ENCODE results near the gene SNAP91. TPM values are rescaled to one million over a fixed set of nuclear protein-coding genes. Genes with fewer than 3 reads are reported as not detected.

The SNAP91 gene
- total and polyA plus RNA-seq, 2 experiments from 2014 or later = 0.53 to 1.4 TPM

GRCh38 chr6:83729871-83730270 is 21.0 kb upstream of the SNAP91 start:
- Histone ChIP-seq H3K4me1 (ENCODE audit: insufficient read depth) (no peaks in the 10 kb centered on the region), H2AFZ (no peak overlapping the region), H3K4me3 (no peak overlapping the region)

GRCh38 chr6:83722876-83723275 is 14.0 kb upstream of the SNAP91 start:
- H2AFZ ChIP-seq = no peak overlapping the region
- H3K4me2 ChIP-seq = no peak overlapping the region
- H3K36me3 ChIP-seq (replicated peaks; ENCODE audit: insufficient read depth, low read depth) = no peaks in the 10 kb centered on the region
- no peaks in the 10 kb centered on the region for H3K9me3 ChIP-seq (ENCODE audit: low read depth)
- H4K20me1 ChIP-seq (ENCODE audit: insufficient read depth, poor library complexity, severe bottlenecking) = no peaks in the 10 kb centered on the region
- no peaks in the 10 kb centered on the region for H3K79me2 ChIP-seq
- H3K4me3 ChIP-seq = no peak overlapping the region
- TF ChIP-seq CTCF (IDR thresholded peaks at IDR 0.05; ENCODE audit: poor library complexity) = no peak
- no peak for TF ChIP-seq EZH2phosphoT487 (IDR thresholded peaks at IDR 0.05; ENCODE audit: low read depth, severe bottlenecking, unreplicated experiment)
- no peak for TF ChIP-seq EZH2 (IDR thresholded peaks at IDR 0.05; ENCODE audit: borderline replicate concordance)
- 97% methylated on average over 2 of the region's 2 CpGs for WGBS (ENCODE audit: low lambda C conversion rate, missing lambda C conversion rate)
- H3K4me1 ChIP-seq (ENCODE audit: insufficient read depth) = no peaks in the 10 kb centered on the region
- DNase-seq (ENCODE audit: low spot score) = no peak
- H3K9me2 ChIP-seq (replicated peaks; ENCODE audit: insufficient read depth) = no peaks in the 10 kb centered on the region
- no peaks in the 10 kb centered on the region for H3K27me3 ChIP-seq
- no peak overlapping the region for H3K27ac ChIP-seq

More at GRCh38 chr6:83729871-83730270, 21.0 kb upstream of the SNAP91 start:
- no peak overlapping the region for H3K27ac ChIP-seq
- TF ChIP-seq CTCF (IDR thresholded peaks at IDR 0.05; ENCODE audit: poor library complexity) (no peak), EZH2phosphoT487 (IDR thresholded peaks at IDR 0.05; ENCODE audit: low read depth, severe bottlenecking, unreplicated experiment) (no peak), EZH2 (IDR thresholded peaks at IDR 0.05; ENCODE audit: borderline replicate concordance) (no peak)
- no peak for DNase-seq (ENCODE audit: low spot score)
- H3K4me2 ChIP-seq = no peak overlapping the region
- WGBS (ENCODE audit: low lambda C conversion rate, missing lambda C conversion rate) = 75% methylated on average over 2 of the region's 2 CpGs
- no peaks in the 10 kb centered on the region for H3K36me3 ChIP-seq (replicated peaks; ENCODE audit: insufficient read depth, low read depth)
- H3K9me2 ChIP-seq (replicated peaks; ENCODE audit: insufficient read depth) = no peaks in the 10 kb centered on the region
- no peaks in the 10 kb centered on the region for H3K79me2 ChIP-seq
- no peaks in the 10 kb centered on the region for H4K20me1 ChIP-seq (ENCODE audit: insufficient read depth, poor library complexity, severe bottlenecking)
- no peaks in the 10 kb centered on the region for H3K9me3 ChIP-seq (ENCODE audit: low read depth)
- H3K27me3 ChIP-seq = no peaks in the 10 kb centered on the region

GRCh38 chr6:83717809-83718208 is 8.9 kb upstream of the SNAP91 start:
- no peak overlapping the region for H3K4me2 ChIP-seq
- H3K79me2 ChIP-seq = no peaks in the 10 kb centered on the region
- H3K9me3 ChIP-seq (ENCODE audit: low read depth) = no peaks in the 10 kb centered on the region
- 87% methylated on average over 15 of the region's 15 CpGs for WGBS (ENCODE audit: low lambda C conversion rate, missing lambda C conversion rate)
- no peak overlapping the region for H2AFZ ChIP-seq
- H3K9me2 ChIP-seq (replicated peaks; ENCODE audit: insufficient read depth) = no peaks in the 10 kb centered on the region
- no peak overlapping the region for H3K4me3 ChIP-seq
- H3K36me3 ChIP-seq (replicated peaks; ENCODE audit: insufficient read depth, low read depth) = no peaks in the 10 kb centered on the region
- no peaks in the 10 kb centered on the region for H3K27me3 ChIP-seq
- no peak overlapping the region for H3K27ac ChIP-seq
- no peaks in the 10 kb centered on the region for H3K4me1 ChIP-seq (ENCODE audit: insufficient read depth)
- no peak for DNase-seq (ENCODE audit: low spot score)
- H4K20me1 ChIP-seq (ENCODE audit: insufficient read depth, poor library complexity, severe bottlenecking) = no peaks in the 10 kb centered on the region
- TF ChIP-seq EZH2 (IDR thresholded peaks at IDR 0.05; ENCODE audit: borderline replicate concordance) (no peak), EZH2phosphoT487 (IDR thresholded peaks at IDR 0.05; ENCODE audit: low read depth, severe bottlenecking, unreplicated experiment) (no peak), CTCF (IDR thresholded peaks at IDR 0.05; ENCODE audit: poor library complexity) (no peak)

GRCh38 chr6:83711958-83712357 is 3.1 kb upstream of the SNAP91 start:
- no peak overlapping the region for H3K27ac ChIP-seq
- peaks cover 38% of the 10 kb centered on the region for H3K27me3 ChIP-seq
- H3K9me2 ChIP-seq (replicated peaks; ENCODE audit: insufficient read depth) = no peaks in the 10 kb centered on the region
- no peaks in the 10 kb centered on the region for H3K4me1 ChIP-seq (ENCODE audit: insufficient read depth)
- no peaks in the 10 kb centered on the region for H4K20me1 ChIP-seq (ENCODE audit: insufficient read depth, poor library complexity, severe bottlenecking)
- no peak overlapping the region for H3K4me3 ChIP-seq
- no peaks in the 10 kb centered on the region for H3K79me2 ChIP-seq
- no peak overlapping the region for H3K4me2 ChIP-seq
- no peaks in the 10 kb centered on the region for H3K36me3 ChIP-seq (replicated peaks; ENCODE audit: insufficient read depth, low read depth)
- no peak overlapping the region for H2AFZ ChIP-seq
- TF ChIP-seq EZH2 (IDR thresholded peaks at IDR 0.05; ENCODE audit: borderline replicate concordance) (no peak), CTCF (IDR thresholded peaks at IDR 0.05; ENCODE audit: poor library complexity) (no peak), EZH2phosphoT487 (IDR thresholded peaks at IDR 0.05; ENCODE audit: low read depth, severe bottlenecking, unreplicated experiment) (no peak)
- no peak for DNase-seq (ENCODE audit: low spot score)
- peaks cover 4% of the 10 kb centered on the region for H3K9me3 ChIP-seq (ENCODE audit: low read depth)
